ENCODE data around the gene DEFB125.
"Not testable (repeated sequence)": the region's sequence is repeated elsewhere in the genome, so short reads cannot be mapped to it uniquely, and the experiment has no call there.

DEFB125 gene

DNA sequence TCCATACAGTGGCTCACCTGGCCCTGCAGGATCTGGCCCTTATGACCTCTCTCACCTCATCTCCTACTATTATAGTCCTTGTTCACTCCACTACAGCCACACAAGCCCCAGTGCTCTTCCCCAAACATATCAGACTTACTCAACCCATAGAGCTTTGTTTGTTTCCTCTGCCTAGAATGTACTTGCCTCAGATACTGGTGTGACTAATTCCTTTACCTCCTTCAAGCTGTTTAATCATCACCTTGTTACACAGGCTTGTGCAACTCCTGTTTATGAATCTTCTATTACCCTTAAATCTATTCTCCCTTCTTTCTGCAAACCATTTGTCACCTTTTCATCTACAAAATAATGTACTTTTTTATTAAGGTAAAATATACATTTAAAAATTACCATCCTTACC lies 3.2 kb downstream of the DEFB125 start:
- H3K9me3 ChIP-seq (ENCODE audit: control insufficient read depth in 2 of 2, low read length in 2 of 2), result no peaks in the 10 kb centered on the region
- H3K27me3 ChIP-seq (ENCODE audit: control insufficient read depth in 2 of 2, insufficient read depth in 2 of 2, low read length in 2 of 2), result peaks cover 0 to 6% of the 10 kb centered on the region in 2 donors
- no peaks in the 10 kb centered on the region for H3K36me3 ChIP-seq (ENCODE audit: control insufficient read depth in 2 of 2, insufficient read depth in 2 of 2, low read length in 2 of 2)
- H3K9ac ChIP-seq (ENCODE audit: low read depth in 1 of 2, low read length in 2 of 2), result no peak overlapping the region
- H3K4me1 ChIP-seq (ENCODE audit: control insufficient read depth in 2 of 2, insufficient read depth in 2 of 2, low read length in 2 of 2), result no peaks in the 10 kb centered on the region
- no peak overlapping the region for H3K27ac ChIP-seq (ENCODE audit: low read depth in 2 of 2, low read length in 2 of 2)
- no peak overlapping the region for H3K4me3 ChIP-seq (ENCODE audit: low read length in 2 of 2)

DNA sequence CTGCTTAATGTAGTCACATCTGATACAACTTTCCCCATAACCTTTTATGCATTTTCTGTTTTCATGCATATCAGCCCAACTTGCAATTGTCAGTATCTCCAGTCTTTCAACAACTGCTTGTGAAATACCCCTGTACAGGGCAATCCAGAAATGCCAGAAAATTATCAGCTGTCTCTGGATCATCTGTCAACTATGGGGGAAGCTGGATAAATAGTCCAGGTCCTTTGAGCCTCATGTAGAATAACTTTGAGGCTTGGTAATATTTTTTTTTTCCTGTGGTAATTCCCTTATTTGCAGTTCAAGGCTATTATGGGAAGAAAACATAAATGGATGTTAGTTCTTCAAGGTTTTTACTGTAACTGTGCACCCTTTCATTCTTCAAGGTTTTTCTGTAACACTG lies 6.2 kb downstream of the DEFB125 start:
- Histone ChIP-seq H3K9ac (ENCODE audit: low read depth in 1 of 2, low read length in 2 of 2) (no peak overlapping the region), H3K4me3 (ENCODE audit: low read length in 2 of 2) (no peak overlapping the region), H3K27ac (ENCODE audit: low read depth in 2 of 2, low read length in 2 of 2) (no peak overlapping the region), H3K36me3 (ENCODE audit: control insufficient read depth in 2 of 2, insufficient read depth in 2 of 2, low read length in 2 of 2) (no peaks in the 10 kb centered on the region), H3K4me1 (ENCODE audit: control insufficient read depth in 2 of 2, insufficient read depth in 2 of 2, low read length in 2 of 2) (no peaks in the 10 kb centered on the region), H3K27me3 (ENCODE audit: control insufficient read depth in 2 of 2, insufficient read depth in 2 of 2, low read length in 2 of 2) (peaks cover 0 to 3% of the 10 kb centered on the region in 2 donors), H3K9me3 (ENCODE audit: control insufficient read depth in 2 of 2, low read length in 2 of 2) (peaks cover 0 to 3% of the 10 kb centered on the region in 2 donors)

DNA sequence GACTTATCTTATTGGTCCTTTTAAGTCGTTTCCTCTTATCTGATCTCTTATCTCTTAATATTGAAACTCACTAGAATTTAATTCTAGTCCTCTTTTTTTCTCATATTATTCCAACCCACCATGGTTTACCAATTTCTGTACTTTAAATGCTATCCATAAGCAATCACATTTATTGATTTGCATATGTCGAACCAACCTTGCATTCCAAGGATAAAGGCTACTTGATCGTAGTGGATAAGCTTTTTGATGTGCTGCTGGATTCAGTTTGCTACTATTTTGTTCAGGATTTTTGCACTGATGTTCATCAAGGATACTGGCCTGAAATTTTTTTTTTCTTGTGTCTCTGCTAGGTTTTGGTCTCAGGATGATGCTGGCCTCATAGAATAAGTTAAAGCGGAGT lies 7.7 kb downstream of the DEFB125 start:
- H3K9me3 ChIP-seq (ENCODE audit: control insufficient read depth in 2 of 2, low read length in 2 of 2), result peaks cover 0 to 3% of the 10 kb centered on the region in 2 donors
- peaks cover 0 to 3% of the 10 kb centered on the region in 2 donors for H3K27me3 ChIP-seq (ENCODE audit: control insufficient read depth in 2 of 2, insufficient read depth in 2 of 2, low read length in 2 of 2)
- H3K36me3 ChIP-seq (ENCODE audit: control insufficient read depth in 2 of 2, insufficient read depth in 2 of 2, low read length in 2 of 2), result no peaks in the 10 kb centered on the region
- no peaks in the 10 kb centered on the region for H3K4me1 ChIP-seq (ENCODE audit: control insufficient read depth in 2 of 2, insufficient read depth in 2 of 2, low read length in 2 of 2)
- H3K9ac ChIP-seq (ENCODE audit: low read depth in 1 of 2, low read length in 2 of 2), result no peak overlapping the region
- H3K4me3 ChIP-seq (ENCODE audit: low read length in 2 of 2), result no peak overlapping the region
- no peak overlapping the region for H3K27ac ChIP-seq (ENCODE audit: low read depth in 2 of 2, low read length in 2 of 2)

DNA sequence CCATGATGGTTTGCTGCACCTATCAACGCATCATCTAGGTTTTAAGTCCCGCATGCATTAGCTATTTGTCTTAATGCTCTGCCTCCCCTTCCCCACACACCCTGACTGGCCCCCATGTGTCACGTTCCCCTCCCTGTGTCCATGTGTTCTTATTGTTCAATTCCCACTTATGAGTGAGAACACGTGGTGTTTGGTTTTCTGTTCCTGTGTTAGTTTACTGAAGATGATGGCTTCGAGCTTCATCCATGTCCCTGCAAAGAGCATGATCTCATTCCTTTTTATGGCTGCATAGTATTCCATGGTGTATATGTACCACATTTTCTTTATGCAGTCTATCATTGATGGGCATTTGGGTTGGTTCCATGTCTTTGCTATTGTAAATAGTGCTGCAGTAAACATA lies 10.2 kb downstream of the DEFB125 start:
- H3K27ac ChIP-seq (ENCODE audit: low read depth in 2 of 2, low read length in 2 of 2); H3K4me3 ChIP-seq (ENCODE audit: low read length in 2 of 2); H3K9ac ChIP-seq (ENCODE audit: low read depth in 1 of 2, low read length in 2 of 2); H3K4me1 ChIP-seq (ENCODE audit: control insufficient read depth in 2 of 2, insufficient read depth in 2 of 2, low read length in 2 of 2); H3K27me3 ChIP-seq (ENCODE audit: control insufficient read depth in 2 of 2, insufficient read depth in 2 of 2, low read length in 2 of 2); H3K9me3 ChIP-seq (ENCODE audit: control insufficient read depth in 2 of 2, low read length in 2 of 2); H3K36me3 ChIP-seq (ENCODE audit: control insufficient read depth in 2 of 2, insufficient read depth in 2 of 2, low read length in 2 of 2): not testable (repeated sequence)

DNA sequence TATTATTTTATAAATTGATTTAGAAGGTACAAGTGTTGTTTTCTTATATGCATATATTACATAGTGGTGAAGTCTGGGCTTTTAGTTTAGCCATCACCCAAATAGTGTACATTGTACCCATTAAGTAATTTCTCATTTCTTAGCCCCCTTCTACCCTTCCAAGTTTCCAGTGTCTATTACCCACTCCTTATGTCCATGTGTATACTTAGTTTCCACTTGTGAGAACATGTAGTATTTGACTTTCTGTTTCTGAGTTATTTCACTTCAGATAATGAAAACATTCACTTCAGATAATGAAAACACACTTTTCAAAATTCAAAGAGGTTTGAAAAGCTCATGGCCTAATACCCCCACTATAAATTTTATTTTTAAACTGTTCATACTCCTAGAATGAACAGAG lies 14.5 kb downstream of the DEFB125 start:
- Histone ChIP-seq H3K4me1 (ENCODE audit: control insufficient read depth in 2 of 2, insufficient read depth in 2 of 2, low read length in 2 of 2) (no peaks in the 10 kb centered on the region), H3K4me3 (ENCODE audit: low read length in 2 of 2) (no peak overlapping the region), H3K36me3 (ENCODE audit: control insufficient read depth in 2 of 2, insufficient read depth in 2 of 2, low read length in 2 of 2) (no peaks in the 10 kb centered on the region), H3K9me3 (ENCODE audit: control insufficient read depth in 2 of 2, low read length in 2 of 2) (no peaks in the 10 kb centered on the region), H3K27ac (ENCODE audit: low read depth in 2 of 2, low read length in 2 of 2) (no peak overlapping the region), H3K9ac (ENCODE audit: low read depth in 1 of 2, low read length in 2 of 2) (no peak overlapping the region), H3K27me3 (ENCODE audit: control insufficient read depth in 2 of 2, insufficient read depth in 2 of 2, low read length in 2 of 2) (peaks cover 4 to 6% of the 10 kb centered on the region in 2 donors)

DNA sequence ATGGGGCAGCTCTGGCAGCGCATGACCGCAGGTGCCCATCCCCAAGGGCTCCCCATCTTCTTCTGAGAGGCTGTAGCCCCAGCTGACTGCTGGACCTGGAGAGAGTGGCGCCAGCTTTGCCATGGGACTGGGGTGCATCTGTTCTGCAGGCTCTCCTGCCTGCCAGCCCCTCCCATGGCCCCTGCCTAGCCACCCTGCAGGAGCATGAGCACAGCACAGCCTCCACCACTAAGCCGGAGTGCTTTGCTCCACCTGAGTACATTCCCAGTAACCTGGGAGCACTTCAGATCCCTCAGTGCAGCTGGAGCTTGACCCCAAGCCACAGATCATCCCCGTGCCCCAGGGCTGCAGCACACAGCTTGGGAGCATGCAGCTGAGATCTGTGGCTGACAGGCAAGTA lies 16.0 kb downstream of the DEFB125 start:
- peaks cover 4 to 6% of the 10 kb centered on the region in 2 donors for H3K27me3 ChIP-seq (ENCODE audit: control insufficient read depth in 2 of 2, insufficient read depth in 2 of 2, low read length in 2 of 2)
- H3K27ac ChIP-seq (ENCODE audit: low read depth in 2 of 2, low read length in 2 of 2), result no peak overlapping the region
- H3K4me3 ChIP-seq (ENCODE audit: low read length in 2 of 2), result no peak overlapping the region
- no peaks in the 10 kb centered on the region for H3K9me3 ChIP-seq (ENCODE audit: control insufficient read depth in 2 of 2, low read length in 2 of 2)
- H3K9ac ChIP-seq (ENCODE audit: low read depth in 1 of 2, low read length in 2 of 2), result no peak overlapping the region
- H3K4me1 ChIP-seq (ENCODE audit: control insufficient read depth in 2 of 2, insufficient read depth in 2 of 2, low read length in 2 of 2), result no peaks in the 10 kb centered on the region
- no peaks in the 10 kb centered on the region for H3K36me3 ChIP-seq (ENCODE audit: control insufficient read depth in 2 of 2, insufficient read depth in 2 of 2, low read length in 2 of 2)

DNA sequence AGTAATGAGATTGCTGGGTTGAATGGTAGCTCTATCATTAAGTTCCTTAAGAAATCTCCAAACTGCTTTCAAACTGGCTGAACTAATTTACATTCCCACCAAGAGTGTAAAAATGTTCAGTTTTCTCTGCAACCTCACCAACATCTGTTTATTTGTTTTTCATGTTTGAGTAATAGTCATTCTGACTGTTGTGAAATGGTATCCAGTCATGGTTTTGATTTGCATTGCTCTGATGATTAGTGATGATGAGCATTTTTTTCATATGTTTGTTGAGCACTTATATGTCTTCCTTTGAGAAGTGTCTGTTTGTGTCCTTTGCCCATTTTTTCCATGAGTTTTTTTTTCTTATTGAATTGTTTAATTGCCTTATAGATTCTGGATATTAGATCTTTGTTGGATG lies 24.9 kb downstream of the DEFB125 start:
- Histone ChIP-seq H3K4me1 (ENCODE audit: control insufficient read depth in 2 of 2, insufficient read depth in 2 of 2, low read length in 2 of 2) (no peaks in the 10 kb centered on the region), H3K4me3 (ENCODE audit: low read length in 2 of 2) (no peak overlapping the region), H3K9me3 (ENCODE audit: control insufficient read depth in 2 of 2, low read length in 2 of 2) (no peaks in the 10 kb centered on the region)

DNA sequence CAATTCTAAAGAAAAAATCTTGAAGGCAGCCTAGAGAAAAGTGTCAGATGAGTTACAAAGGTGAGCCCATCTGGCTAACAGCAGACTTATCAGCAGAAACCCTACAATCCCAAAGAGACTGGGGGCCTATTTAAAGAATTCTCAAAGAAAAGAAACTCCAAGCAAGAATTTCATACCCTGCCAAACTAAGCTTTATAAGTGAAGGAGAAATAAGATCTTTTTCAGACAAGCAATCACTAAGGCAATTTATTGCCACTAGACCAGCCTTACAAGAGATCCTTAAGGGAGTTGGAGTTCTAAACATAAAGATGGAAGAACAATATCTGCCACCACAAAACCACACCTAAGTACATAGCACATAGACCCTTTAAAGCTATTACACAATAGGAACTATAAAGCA lies 30.0 kb downstream of the DEFB125 start:
- H3K36me3 ChIP-seq (ENCODE audit: control insufficient read depth in 2 of 2, insufficient read depth in 2 of 2, low read length in 2 of 2), result no peaks in the 10 kb centered on the region
- peaks cover 0 to 2% of the 10 kb centered on the region in 2 donors for H3K27me3 ChIP-seq (ENCODE audit: control insufficient read depth in 2 of 2, insufficient read depth in 2 of 2, low read length in 2 of 2)
- no peaks in the 10 kb centered on the region for H3K4me1 ChIP-seq (ENCODE audit: control insufficient read depth in 2 of 2, insufficient read depth in 2 of 2, low read length in 2 of 2)
- no peak overlapping the region for H3K9ac ChIP-seq (ENCODE audit: low read depth in 1 of 2, low read length in 2 of 2)
- no peak overlapping the region for H3K27ac ChIP-seq (ENCODE audit: low read depth in 2 of 2, low read length in 2 of 2)
- H3K4me3 ChIP-seq (ENCODE audit: low read length in 2 of 2), result no peak overlapping the region
- no peaks in the 10 kb centered on the region for H3K9me3 ChIP-seq (ENCODE audit: control insufficient read depth in 2 of 2, low read length in 2 of 2)

More for the DNA sequence above, 24.9 kb downstream of the DEFB125 start:
- no peaks in the 10 kb centered on the region for H3K27me3 ChIP-seq (ENCODE audit: control insufficient read depth in 2 of 2, insufficient read depth in 2 of 2, low read length in 2 of 2)
- H3K36me3 ChIP-seq (ENCODE audit: control insufficient read depth in 2 of 2, insufficient read depth in 2 of 2, low read length in 2 of 2), result no peaks in the 10 kb centered on the region
- H3K27ac ChIP-seq (ENCODE audit: low read depth in 2 of 2, low read length in 2 of 2), result no peak overlapping the region
- H3K9ac ChIP-seq (ENCODE audit: low read depth in 1 of 2, low read length in 2 of 2), result no peak overlapping the region

DNA sequence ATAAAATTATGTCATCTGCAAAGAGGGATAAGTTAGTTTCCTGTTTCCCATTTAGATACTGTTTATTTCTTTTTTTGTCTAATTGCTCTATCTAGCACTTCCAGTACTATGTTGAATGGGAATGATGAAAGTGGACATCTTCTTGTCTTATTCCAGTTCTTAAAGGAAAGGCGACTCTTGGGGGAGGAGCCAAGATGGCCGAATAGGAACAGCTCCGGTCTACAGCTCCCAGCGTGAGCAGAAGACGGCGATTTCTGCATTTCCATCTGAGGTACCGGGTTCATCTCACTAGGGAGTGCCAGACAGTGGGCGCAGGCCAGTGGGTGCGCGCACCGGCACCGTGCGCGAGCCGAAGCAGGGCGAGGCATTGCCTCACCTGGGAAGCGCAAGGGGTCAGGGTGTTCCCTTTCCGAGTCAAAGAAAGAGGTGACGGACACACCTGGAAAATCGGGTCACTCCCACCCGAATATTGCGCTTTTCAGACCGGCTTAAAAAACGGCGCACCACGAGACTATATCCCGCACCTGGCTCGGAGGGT lies 42.4 kb downstream of the DEFB125 start:
- not testable (repeated sequence) for H3K27me3 ChIP-seq (ENCODE audit: control insufficient read depth in 2 of 2, insufficient read depth in 2 of 2, low read length in 2 of 2); H3K9me3 ChIP-seq (ENCODE audit: control insufficient read depth in 2 of 2, low read length in 2 of 2); H3K4me3 ChIP-seq (ENCODE audit: low read length in 2 of 2); H3K9ac ChIP-seq (ENCODE audit: low read depth in 1 of 2, low read length in 2 of 2); H3K4me1 ChIP-seq (ENCODE audit: control insufficient read depth in 2 of 2, insufficient read depth in 2 of 2, low read length in 2 of 2); H3K36me3 ChIP-seq (ENCODE audit: control insufficient read depth in 2 of 2, insufficient read depth in 2 of 2, low read length in 2 of 2); H3K27ac ChIP-seq (ENCODE audit: low read depth in 2 of 2, low read length in 2 of 2)

DNA sequence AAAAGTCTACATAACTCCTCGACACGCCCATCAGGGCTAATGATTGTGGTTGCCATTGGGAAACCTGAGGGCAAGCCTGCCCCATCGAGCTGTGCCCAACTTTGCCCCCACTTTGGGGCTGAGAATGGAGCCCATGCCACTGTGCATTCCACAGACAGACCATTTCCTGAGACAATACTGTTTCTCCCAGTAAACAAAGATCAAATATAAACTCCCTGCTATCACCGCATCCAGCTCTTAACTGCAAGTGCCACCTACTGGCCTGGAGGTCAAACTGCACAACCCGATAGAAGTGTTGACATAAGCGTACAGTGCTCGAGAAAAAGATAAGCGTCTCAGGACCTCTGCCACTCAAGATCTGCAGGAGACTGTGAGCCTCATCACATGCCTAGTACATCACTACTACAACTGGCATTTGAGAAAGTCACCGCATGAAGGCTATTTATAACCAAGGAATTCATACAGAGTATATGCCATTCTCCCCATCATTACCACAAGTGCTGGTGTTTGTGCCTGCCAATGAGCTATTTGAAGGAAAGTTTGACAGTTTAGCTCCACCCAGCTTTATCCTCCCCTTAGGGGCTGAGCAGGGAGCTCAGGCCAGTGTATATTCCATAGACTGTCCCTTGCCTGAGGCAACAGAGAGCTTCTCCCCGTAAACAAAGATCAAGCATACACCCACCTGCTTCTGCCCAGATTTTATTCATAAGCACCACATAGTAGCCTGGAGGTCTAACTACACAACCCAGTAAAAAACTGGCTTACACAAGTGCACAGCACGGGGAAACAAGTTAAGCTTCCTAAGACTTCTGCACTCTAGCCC lies 50.4 kb downstream of the DEFB125 start:
- no peaks in the 10 kb centered on the region for H3K9me3 ChIP-seq (ENCODE audit: control insufficient read depth in 2 of 2, low read length in 2 of 2)
- H3K36me3 ChIP-seq (ENCODE audit: control insufficient read depth in 2 of 2, insufficient read depth in 2 of 2, low read length in 2 of 2), result no peaks in the 10 kb centered on the region
- no peak overlapping the region for H3K4me3 ChIP-seq (ENCODE audit: low read length in 2 of 2)
- H3K4me1 ChIP-seq (ENCODE audit: control insufficient read depth in 2 of 2, insufficient read depth in 2 of 2, low read length in 2 of 2), result no peaks in the 10 kb centered on the region
- H3K27ac ChIP-seq (ENCODE audit: low read depth in 2 of 2, low read length in 2 of 2), result no peak overlapping the region
- no peak overlapping the region for H3K9ac ChIP-seq (ENCODE audit: low read depth in 1 of 2, low read length in 2 of 2)
- peaks cover 0 to 4% of the 10 kb centered on the region in 2 donors for H3K27me3 ChIP-seq (ENCODE audit: control insufficient read depth in 2 of 2, insufficient read depth in 2 of 2, low read length in 2 of 2)

All from mucosa of rectum (tissue), 2 donors.